ENCODE data around the gene RHBDL3.

DNA sequence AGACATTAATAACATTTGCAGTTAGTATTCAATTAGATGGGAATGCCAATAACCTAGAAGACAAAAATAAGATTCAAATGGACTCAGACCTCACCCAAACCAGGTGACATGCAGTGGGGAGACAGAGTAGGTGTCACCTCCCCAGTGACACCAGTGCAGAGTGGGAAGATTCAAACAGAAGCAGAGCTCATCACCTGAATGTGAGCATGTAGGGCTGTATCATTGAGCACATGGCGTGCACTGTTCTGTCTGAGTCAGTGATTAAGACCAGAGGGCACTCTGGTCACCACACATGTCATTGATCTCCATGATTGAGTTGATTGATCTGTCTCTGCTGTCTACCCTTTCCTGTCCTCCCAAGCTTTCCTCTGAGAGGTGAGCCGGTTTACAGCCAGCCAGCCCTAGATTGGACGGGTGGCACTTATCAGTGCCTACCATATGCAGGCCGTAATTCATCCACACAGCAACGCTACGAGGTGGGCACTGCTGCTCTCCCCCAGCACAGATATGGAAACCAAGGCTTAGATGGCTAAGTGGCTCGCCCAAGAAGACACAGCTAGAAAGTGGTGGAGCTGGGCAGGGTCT lies 34.0 kb downstream of the RHBDL3 start:
- TF ChIP-seq POLR2A (IDR thresholded peaks at IDR 0.05): no peak
- TF ChIP-seq, protein P1, sequence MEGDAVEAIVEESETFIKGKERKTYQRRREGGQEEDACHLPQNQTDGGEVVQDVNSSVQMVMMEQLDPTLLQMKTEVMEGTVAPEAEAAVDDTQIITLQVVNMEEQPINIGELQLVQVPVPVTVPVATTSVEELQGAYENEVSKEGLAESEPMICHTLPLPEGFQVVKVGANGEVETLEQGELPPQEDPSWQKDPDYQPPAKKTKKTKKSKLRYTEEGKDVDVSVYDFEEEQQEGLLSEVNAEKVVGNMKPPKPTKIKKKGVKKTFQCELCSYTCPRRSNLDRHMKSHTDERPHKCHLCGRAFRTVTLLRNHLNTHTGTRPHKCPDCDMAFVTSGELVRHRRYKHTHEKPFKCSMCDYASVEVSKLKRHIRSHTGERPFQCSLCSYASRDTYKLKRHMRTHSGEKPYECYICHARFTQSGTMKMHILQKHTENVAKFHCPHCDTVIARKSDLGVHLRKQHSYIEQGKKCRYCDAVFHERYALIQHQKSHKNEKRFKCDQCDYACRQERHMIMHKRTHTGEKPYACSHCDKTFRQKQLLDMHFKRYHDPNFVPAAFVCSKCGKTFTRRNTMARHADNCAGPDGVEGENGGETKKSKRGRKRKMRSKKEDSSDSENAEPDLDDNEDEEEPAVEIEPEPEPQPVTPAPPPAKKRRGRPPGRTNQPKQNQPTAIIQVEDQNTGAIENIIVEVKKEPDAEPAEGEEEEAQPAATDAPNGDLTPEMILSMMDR (IDR thresholded peaks at IDR 0.05): no peak
- no peak for TF ChIP-seq EP300 (IDR thresholded peaks at IDR 0.05)
